ENCODE results near the gene CXCL6. TPM values are rescaled to one million over a fixed set of nuclear protein-coding genes. Genes with fewer than 3 reads are reported as not detected.

Gene CXCL6
- total and polyA plus RNA-seq, 7 donors, result 0.04 to 0.54 (median 0.14) TPM; not detected in 3

- Histone ChIP-seq H3K9me3 (no peaks in the 10 kb centered on the region), H3K36me3 (ENCODE audit: insufficient read depth in 1 of 2, low read depth in 1 of 2) (no peaks in the 10 kb centered on the region), H3K27ac (no peak overlapping the region), H3K4me3 (no peak overlapping the region), H3K4me1 (no peaks in the 10 kb centered on the region), H3K27me3 (ENCODE audit: insufficient read depth in 3 of 3, low read length in 2 of 3) (peaks cover 0 to 2% (median 0%) of the 10 kb centered on the region in 3 donors)
- intact Hi-C loops (cut with DNase I), result no loop called here
- DNase-seq (no peak), ATAC-seq (no peak)
- WGBS, 3 donors, result 72 to 76% (median 76%) methylated on average over 4 of the region's 4 CpGs
- no peak for TF ChIP-seq CTCF (IDR thresholded peaks at IDR 0.05)
These were observed 49.2 kb downstream of the CXCL6 start for GRCh38 chr4:73885574-73886267.

Other genes with a start within 250 kb of the CXCL6 start
- gene RASSF6, start 216.2 kb upstream of the CXCL6 start, total RNA-seq, result not detected
- under 1 TPM in 1 of 3 donors, not detected in 2; 0.01 TPM for gene RASSF6, start 216.2 kb upstream of the CXCL6 start, polyA plus RNA-seq
- 1 to 10 TPM in 1 of 4 donors, under 1 TPM in 2, not detected in 1; 0.21 to 8.1 (median 0.52) TPM for gene CXCL8, start 96.1 kb upstream of the CXCL6 start, total RNA-seq
- gene CXCL8, start 96.1 kb upstream of the CXCL6 start, polyA plus RNA-seq, result 1 to 10 TPM in 1 of 3 donors, under 1 TPM in 2; 0.21 to 2.8 (median 0.25) TPM
- not detected for gene PF4V1, start 16.6 kb downstream of the CXCL6 start, total RNA-seq
- gene PF4V1, start 16.6 kb downstream of the CXCL6 start, polyA plus RNA-seq, result under 1 TPM in 1 of 3 donors, not detected in 2; 0.14 TPM
- 1 to 10 TPM in 2 of 4 donors, under 1 TPM in 2; 0.26 to 4.2 (median 1.4) TPM for gene CXCL1, start 32.7 kb downstream of the CXCL6 start, total RNA-seq
- gene CXCL1, start 32.7 kb downstream of the CXCL6 start, polyA plus RNA-seq, result 1 to 10 TPM; 1.2 to 2.1 (median 1.6) TPM
- 1 to 10 TPM in 1 of 4 donors, not detected in 3; 1.4 TPM for gene PF4, start 145.3 kb downstream of the CXCL6 start, total RNA-seq
- gene PF4, start 145.3 kb downstream of the CXCL6 start, polyA plus RNA-seq, result under 1 TPM in 1 of 3 donors, not detected in 2; 0.25 TPM
- 1 to 10 TPM in 2 of 4 donors, under 1 TPM in 1, not detected in 1; 0.44 to 2.5 (median 1.4) TPM for gene PPBP, start 151.5 kb downstream of the CXCL6 start, total RNA-seq
- not detected for gene PPBP, start 151.5 kb downstream of the CXCL6 start, polyA plus RNA-seq
- under 1 TPM; 0.08 to 0.52 (median 0.15) TPM for gene CXCL5, start 162.0 kb downstream of the CXCL6 start, total RNA-seq
- under 1 TPM; 0.03 to 0.08 (median 0.05) TPM for gene CXCL5, start 162.0 kb downstream of the CXCL6 start, polyA plus RNA-seq
- gene CXCL3, start 202.0 kb downstream of the CXCL6 start, total RNA-seq, result 1 to 10 TPM in 1 of 4 donors, under 1 TPM in 3; 0.40 to 2.4 (median 0.77) TPM
- gene CXCL3, start 202.0 kb downstream of the CXCL6 start, polyA plus RNA-seq, result 1 to 10 TPM in 1 of 3 donors, under 1 TPM in 2; 0.43 to 1.4 (median 0.46) TPM